Retina (tissue), 1 donor: ENCODE results near the gene NINL.
"Not testable (repeated sequence)": the region's sequence is repeated elsewhere in the genome, so short reads cannot be mapped to it uniquely, and the experiment has no call there.

Experiments used
- DNase-seq: peaks from one replicate; pipeline ENCODE4 v3.0.0-alpha.2; 2016

Gene NINL

GRCh38 chr20:25481235-25481917 lies 104.0 kb downstream of the NINL start:
- no peak for DNase-seq

GRCh38 chr20:25480797-25481196 lies 104.5 kb downstream of the NINL start:
- no peak for DNase-seq

GRCh38 chr20:25480156-25480555 lies 105.2 kb downstream of the NINL start:
- no peak for DNase-seq

GRCh38 chr20:25479638-25480037 lies 105.7 kb downstream of the NINL start:
- no peak for DNase-seq

GRCh38 chr20:25478889-25479568 lies 106.3 kb downstream of the NINL start:
- DNase-seq: no peak

- DNase-seq: no peak
These were observed 108.1 kb downstream of the NINL start for GRCh38 chr20:25477014-25477882.

GRCh38 chr20:25476106-25477013 lies 109.0 kb downstream of the NINL start:
- DNase-seq: no peak

GRCh38 chr20:25473297-25473696 lies 112.0 kb downstream of the NINL start:
- DNase-seq: not testable (repeated sequence)

GRCh38 chr20:25471020-25471419 lies 114.3 kb downstream of the NINL start:
- DNase-seq: no peak

- peak; percentile 47 for DNase-seq
These were observed 115.3 kb downstream of the NINL start for GRCh38 chr20:25470045-25470444.

GRCh38 chr20:25469558-25469957 lies 115.8 kb downstream of the NINL start:
- no peak for DNase-seq

- no peak for DNase-seq
These were observed 116.9 kb downstream of the NINL start for GRCh38 chr20:25468126-25469075.

- no peak for DNase-seq
These were observed 117.9 kb downstream of the NINL start for GRCh38 chr20:25467441-25467840.

GRCh38 chr20:25466846-25467245 lies 118.5 kb downstream of the NINL start:
- DNase-seq: no peak

GRCh38 chr20:25465243-25466135 lies 119.8 kb downstream of the NINL start:
- DNase-seq: no peak

- no peak for DNase-seq
These were observed 120.7 kb downstream of the NINL start for GRCh38 chr20:25464501-25465242.

GRCh38 chr20:25461786-25462545 lies 123.4 kb downstream of the NINL start:
- DNase-seq: no peak

- no peak for DNase-seq
These were observed 124.1 kb downstream of the NINL start for GRCh38 chr20:25461281-25461650.
